NCI-H2107 (cell line): ENCODE measurements around the gene B3GNT8.
"Not testable (repeated sequence)": the region's sequence is repeated elsewhere in the genome, so short reads cannot be mapped to it uniquely, and the experiment has no call there.

Experiments used
- DNase-seq: peaks from one replicate; lab custom pipeline; 2025; lab: John Stamatoyannopoulos, UW

B3GNT8 gene

GRCh38 chr19:41391618-41392017 is 35.6 kb downstream of the B3GNT8 start:
- no peak for DNase-seq

GRCh38 chr19:41386442-41386841 is 40.7 kb downstream of the B3GNT8 start:
- DNase-seq = no peak

- DNase-seq = no peak
Measured at GRCh38 chr19:41384351-41384750, 42.8 kb downstream of the B3GNT8 start.

GRCh38 chr19:41381536-41381935 is 45.6 kb downstream of the B3GNT8 start:
- DNase-seq = not testable (repeated sequence)

GRCh38 chr19:41377977-41378709 is 49.0 kb downstream of the B3GNT8 start:
- no peak for DNase-seq

GRCh38 chr19:41376998-41377365 is 50.2 kb downstream of the B3GNT8 start:
- DNase-seq = no peak

GRCh38 chr19:41376241-41376997 is 50.8 kb downstream of the B3GNT8 start, which contains the start of gene TMEM91:
TMEM91 (plus strand) TSS chr19:41376533; CDS start chr19:41378310, 1,777 bp downstream.
- no peak for DNase-seq
